Fibroblast of lung (primary cell): ENCODE results near the gene SPATA20.

Source experiments
- EZH2 ChIP-seq: IDR thresholded peaks from 2 replicates; pipeline ENCODE4 v1.5.1; 2012; ENCODE audit warnings: low read length, control low read depth, mild to moderate bottlenecking; ENCODE audit errors: missing control alignments
- TF ChIP-seq, protein P1 (sequence below), 2 donors: IDR thresholded peaks in 1 of 2; conservative IDR thresholded peaks in 1 of 2; 1 replicate in 1 of 2; 2 replicates in 1 of 2; pipeline ENCODE4 v1.5.1; 2011 to 2012; ENCODE audit warnings: low read length in 2 of 2, control low read depth in 1 of 2, inconsistent platforms in 1 of 2, low read depth in 1 of 2, mild to moderate bottlenecking in 1 of 2

DNA sequence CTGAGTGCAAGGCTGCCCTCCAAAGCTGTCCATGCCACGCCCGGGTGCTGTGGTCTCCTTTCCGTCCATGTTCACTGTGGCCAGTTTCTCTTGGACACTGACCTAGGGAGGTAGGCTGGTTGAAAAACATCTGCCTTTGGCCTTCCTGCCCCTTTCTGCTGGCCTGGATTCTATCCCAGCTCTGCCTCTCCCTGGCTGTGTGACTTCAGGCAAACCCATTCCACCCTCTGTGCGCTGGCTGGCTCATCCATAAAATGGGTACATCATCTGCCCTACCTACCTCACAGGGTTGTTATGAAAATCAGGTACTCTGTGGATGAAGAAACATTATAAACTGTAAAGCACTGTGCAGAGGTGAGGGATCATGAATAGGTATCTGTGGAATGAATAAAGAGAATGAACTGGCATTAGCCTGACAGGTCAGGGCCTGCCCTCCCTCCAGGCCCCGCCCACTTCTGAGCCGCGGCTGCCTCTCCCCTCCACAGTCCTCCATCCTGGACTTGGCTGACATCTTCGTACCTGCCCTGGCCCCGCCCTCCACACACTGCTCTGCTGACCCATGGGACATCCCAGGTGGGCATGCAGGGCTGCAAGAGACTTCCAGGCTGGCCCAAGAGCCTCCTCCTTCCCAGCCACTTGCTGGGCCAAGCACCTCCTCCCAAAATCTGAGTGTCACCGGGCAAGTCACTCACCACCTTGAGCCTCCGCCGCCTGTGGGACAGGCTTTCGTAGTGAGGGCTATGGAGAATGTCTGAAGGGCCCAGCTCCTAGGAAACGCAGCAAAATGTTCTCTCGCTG is 7.0 kb upstream of the SPATA20 start:
- TF ChIP-seq, protein P1, sequence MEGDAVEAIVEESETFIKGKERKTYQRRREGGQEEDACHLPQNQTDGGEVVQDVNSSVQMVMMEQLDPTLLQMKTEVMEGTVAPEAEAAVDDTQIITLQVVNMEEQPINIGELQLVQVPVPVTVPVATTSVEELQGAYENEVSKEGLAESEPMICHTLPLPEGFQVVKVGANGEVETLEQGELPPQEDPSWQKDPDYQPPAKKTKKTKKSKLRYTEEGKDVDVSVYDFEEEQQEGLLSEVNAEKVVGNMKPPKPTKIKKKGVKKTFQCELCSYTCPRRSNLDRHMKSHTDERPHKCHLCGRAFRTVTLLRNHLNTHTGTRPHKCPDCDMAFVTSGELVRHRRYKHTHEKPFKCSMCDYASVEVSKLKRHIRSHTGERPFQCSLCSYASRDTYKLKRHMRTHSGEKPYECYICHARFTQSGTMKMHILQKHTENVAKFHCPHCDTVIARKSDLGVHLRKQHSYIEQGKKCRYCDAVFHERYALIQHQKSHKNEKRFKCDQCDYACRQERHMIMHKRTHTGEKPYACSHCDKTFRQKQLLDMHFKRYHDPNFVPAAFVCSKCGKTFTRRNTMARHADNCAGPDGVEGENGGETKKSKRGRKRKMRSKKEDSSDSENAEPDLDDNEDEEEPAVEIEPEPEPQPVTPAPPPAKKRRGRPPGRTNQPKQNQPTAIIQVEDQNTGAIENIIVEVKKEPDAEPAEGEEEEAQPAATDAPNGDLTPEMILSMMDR (conservative IDR thresholded peaks at IDR 0.05 in 1 of 2, IDR thresholded peaks at IDR 0.05 in 1 of 2; ENCODE audit: low read depth in 1 of 2, low read length in 2 of 2) = no peak
- no peak for TF ChIP-seq EZH2
